T-cell (primary cell): ENCODE measurements around the gene TRAPPC13. TPM values are rescaled to one million over a fixed set of nuclear protein-coding genes. Genes with fewer than 3 reads are reported as not detected.
A peak's percentile ranks its signal among the peaks of the same experiment; 100 is the strongest.
"Not testable (repeated sequence)": the region's sequence is repeated elsewhere in the genome, so short reads cannot be mapped to it uniquely, and the experiment has no call there.

ENCODE experiments used
- ATAC-seq, 4 experiments: fragments of 200-7000 bp in 3 of 4; fragments of 150-1000 bp in 1 of 4; cut with Tn5 transposase; replicated peaks in 1 of 4; 1 replicate in 3 of 4; 2 replicates in 1 of 4; pipeline ENCODE4 v1.10.0; 2021; ENCODE audit warnings: moderate library complexity in 3 of 4, mild to moderate bottlenecking in 2 of 4, moderate number of reproducible peaks in 1 of 4
- CTCF ChIA-PET, 2 donors: fragments of 300-600 bp; sonication (Branson Sonifier 250); formaldehyde crosslinking; loops; one replicate each; lab custom pipeline; 2022; ENCODE audit warnings: antibody characterized with exemption in 2 of 2; lab: Charles Lee
- POLR2A ChIA-PET, 2 donors: fragments of 300-600 bp; sonication (Branson Sonifier 250); formaldehyde crosslinking; loops; one replicate each; lab custom pipeline; 2022; ENCODE audit warnings: antibody characterized with exemption in 2 of 2; lab: Charles Lee
- DNase-seq, 35 experiments: peaks; one replicate each; pipeline versions ENCODE4 v3.0.0 to v3.0.0-alpha.2; 2013 to 2023
- H3K27ac ChIP-seq: one replicate; pipeline ENCODE4 v1.5.1; 2013; ENCODE audit warnings: low read length
- H3K27me3 ChIP-seq, 2 experiments: replicated peaks in 1 of 2; 1 replicate in 1 of 2; 2 replicates in 1 of 2; pipeline versions ENCODE4 v1.6.1 to v1.7.0; 2013; ENCODE audit warnings: low read length in 1 of 2, mixed read lengths in 1 of 2; ENCODE audit not compliant: control insufficient read depth in 2 of 2, insufficient read depth in 2 of 2; ENCODE audit errors: extremely low read depth in 1 of 2
- H3K36me3 ChIP-seq, 2 donors: 1 replicate in 1 of 2; 2 replicates in 1 of 2; pipeline versions ENCODE4 v1.6.1 to v1.7.0; 2013; ENCODE audit warnings: low read length in 1 of 2; ENCODE audit not compliant: control insufficient read depth in 2 of 2, insufficient read depth in 1 of 2; ENCODE audit errors: extremely low read depth in 1 of 2
- H3K4me1 ChIP-seq, 2 experiments: 1 replicate in 1 of 2; 2 replicates in 1 of 2; pipeline versions ENCODE4 v1.6.1 to v1.7.0; 2013; ENCODE audit warnings: low read length in 2 of 2, mixed read lengths in 1 of 2; ENCODE audit not compliant: insufficient read depth in 2 of 2, control insufficient read depth in 1 of 2; ENCODE audit errors: extremely low read depth in 1 of 2
- H3K4me3 ChIP-seq, 2 donors: 1 replicate in 1 of 2; 2 replicates in 1 of 2; pipeline versions ENCODE4 v1.5.1 to v1.7.0; 2013; ENCODE audit warnings: mild to moderate bottlenecking in 2 of 2, low read length in 1 of 2, moderate library complexity in 1 of 2; ENCODE audit not compliant: control insufficient read depth in 1 of 2; ENCODE audit errors: extremely low read depth in 1 of 2
- H3K9me3 ChIP-seq: 2 replicates; pipeline ENCODE4 v1.7.0; 2013
- H3K27ac Mint-ChIP-seq, 2 donors: one replicate each; pipeline ENCODE4 v1.8.0; 2020 to 2021; ENCODE audit warnings: mild to moderate bottlenecking in 2 of 2, mixed read lengths in 2 of 2
- H3K27me3 Mint-ChIP-seq, 2 donors: one replicate each; pipeline ENCODE4 v1.8.0; 2021 to 2022; ENCODE audit warnings: mixed read lengths in 2 of 2
- H3K36me3 Mint-ChIP-seq: one replicate; pipeline ENCODE4 v1.8.0; 2021; ENCODE audit warnings: mixed read lengths
- H3K4me1 Mint-ChIP-seq, 3 donors: one replicate each; pipeline ENCODE4 v1.8.0; 2020 to 2022; ENCODE audit warnings: mixed read lengths in 3 of 3, mild to moderate bottlenecking in 1 of 3
- H3K4me3 Mint-ChIP-seq, 3 donors: one replicate each; pipeline ENCODE4 v1.8.0; 2020 to 2022; ENCODE audit warnings: mild to moderate bottlenecking in 3 of 3, mixed read lengths in 3 of 3, moderate library complexity in 3 of 3
- H3K9me3 Mint-ChIP-seq, 3 donors: one replicate each; pipeline ENCODE4 v1.8.0; 2020 to 2022; ENCODE audit warnings: mixed read lengths in 3 of 3
- whole genome bisulfite sequencing: methylation state at CpG from one replicate; pipeline ENCODE4 v1.1.5; 2013; ENCODE audit warnings: missing lambda C conversion rate; ENCODE audit not compliant: insufficient coverage; 5-methylcytosine and 5-hydroxymethylcytosine counted together
- total RNA-seq, 35 experiments: library from RNA in 6 of 35; stranded (reverse) in 6 of 35; fragments of 120-200 nt in 1 of 35; gene quantifications; one replicate each; pipeline versions ENCODE4 v1.2.1 to v1.2.4 and lab custom pipeline; 2013 to 2026

TRAPPC13 gene
- total RNA-seq, 5 donors from 2014 or later (not counting 1 experiment from before 2014, with no cell fraction given): 14.3 to 19.2 (median 16.5) TPM

- Mint-ChIP-seq H3K9me3 (no peaks in the 10 kb centered on the region), H3K27ac (no peak overlapping the region), H3K36me3 (peaks cover 19% of the 10 kb centered on the region), H3K4me3 (no peak overlapping the region), H3K27me3 (no peaks in the 10 kb centered on the region), H3K4me1 (no peaks in the 10 kb centered on the region)
- ATAC-seq: no peak
- Histone ChIP-seq H3K27me3 (no peaks in the 10 kb centered on the region), H3K4me3 (no peak overlapping the region), H3K27ac (no peak overlapping the region), H3K36me3 (peaks cover 5 to 10% of the 10 kb centered on the region in 2 donors), H3K4me1 (no peaks in the 10 kb centered on the region), H3K9me3 (no peaks in the 10 kb centered on the region)
- no peak for DNase-seq
- ChIA-PET CTCF (no interaction called here), POLR2A (no interaction called here)
- WGBS: no CpG with 5 or more reads among the region's 2 CpGs
Measured at GRCh38 chr5:65654713-65655112, 29.9 kb downstream of the TRAPPC13 start.

GRCh38 chr5:65663804-65664521 is 39.1 kb downstream of the TRAPPC13 start:
- Histone ChIP-seq H3K9me3 (no peaks in the 10 kb centered on the region), H3K27me3 (no peaks in the 10 kb centered on the region), H3K36me3 (peaks cover 0 to 42% of the 10 kb centered on the region in 2 donors), H3K4me1 (no peaks in the 10 kb centered on the region), H3K4me3 (no peak overlapping the region), H3K27ac (no peak overlapping the region)
- Mint-ChIP-seq H3K27me3 (no peaks in the 10 kb centered on the region), H3K9me3 (no peaks in the 10 kb centered on the region), H3K4me1 (peaks cover 4 to 7% (median 4%) of the 10 kb centered on the region in 3 donors), H3K36me3 (peaks cover 28% of the 10 kb centered on the region), H3K4me3 (no peak overlapping the region), H3K27ac (peak overlapping the region; percentile 59 to 69)
- ChIA-PET POLR2A (interaction anchor here in 1 of 2 donors (0.6 kb wide), 1 partner anchor 735 kb away, joined by 3 read pairs; no protein-coding TSS in a partner anchor), CTCF (interaction anchor here in 1 of 2 donors (0.7 to 1.3 kb wide), 2 partner anchors 13 to 56 kb away, joined by 3 to 5 read pairs; no protein-coding TSS in a partner anchor)
- ATAC-seq (no peak), DNase-seq (no peak)
- WGBS: no CpG with 5 or more reads among the region's 1 CpG

- H3K27me3 Mint-ChIP-seq: no peaks in the 10 kb centered on the region
- no peaks in the 10 kb centered on the region for H3K27me3 ChIP-seq
- H3K9me3 ChIP-seq: no peaks in the 10 kb centered on the region
- no peak overlapping the region for H3K27ac ChIP-seq
- no CpG with 5 or more reads among the region's 7 CpGs for WGBS
- H3K4me1 ChIP-seq: no peaks in the 10 kb centered on the region
- peaks cover 38% of the 10 kb centered on the region for H3K36me3 Mint-ChIP-seq
- H3K4me3 ChIP-seq: no peak overlapping the region
- ChIA-PET POLR2A (no interaction called here), CTCF (no interaction called here)
- H3K27ac Mint-ChIP-seq: no peak overlapping the region
- no peak overlapping the region for H3K4me3 Mint-ChIP-seq
- no peaks in the 10 kb centered on the region for H3K9me3 Mint-ChIP-seq
- ATAC-seq: no peak
- H3K36me3 ChIP-seq: peaks cover 4 to 67% of the 10 kb centered on the region in 2 donors
- H3K4me1 Mint-ChIP-seq: peaks cover 3 to 7% (median 3%) of the 10 kb centered on the region in 3 donors
- DNase-seq: no peak
Measured at GRCh38 chr5:65668696-65669095, 43.9 kb downstream of the TRAPPC13 start.

- Histone ChIP-seq H3K27me3 (no peaks in the 10 kb centered on the region), H3K36me3 (peaks cover 5 to 69% of the 10 kb centered on the region in 2 donors), H3K4me3 (no peak overlapping the region), H3K27ac (no peak overlapping the region), H3K9me3 (no peaks in the 10 kb centered on the region), H3K4me1 (no peaks in the 10 kb centered on the region)
- Mint-ChIP-seq H3K36me3 (peaks cover 65% of the 10 kb centered on the region), H3K27me3 (no peaks in the 10 kb centered on the region), H3K4me1 (peaks cover 24 to 26% (median 24%) of the 10 kb centered on the region in 3 donors), H3K4me3 (no peak overlapping the region), H3K9me3 (no peaks in the 10 kb centered on the region), H3K27ac (peak overlapping the region in 1 of 2 donors; percentile 72)
- DNase-seq: no peak
- WGBS: no CpG with 5 or more reads among the region's 1 CpG
- ChIA-PET POLR2A (no interaction called here), CTCF (no interaction called here)
- no peak for ATAC-seq
Measured at GRCh38 chr5:65672796-65673195, 48.0 kb downstream of the TRAPPC13 start.

- no peak overlapping the region for H3K27ac ChIP-seq
- H3K36me3 ChIP-seq: peaks cover 8 to 63% of the 10 kb centered on the region in 2 donors
- Mint-ChIP-seq H3K4me3 (no peak overlapping the region), H3K36me3 (peaks cover 78% of the 10 kb centered on the region), H3K27ac (peak overlapping the region; percentile 50 to 75), H3K4me1 (peaks cover 43 to 46% (median 44%) of the 10 kb centered on the region in 3 donors), H3K27me3 (no peaks in the 10 kb centered on the region), H3K9me3 (no peaks in the 10 kb centered on the region)
- no peak for ATAC-seq
- no peak for DNase-seq
- no peaks in the 10 kb centered on the region for H3K27me3 ChIP-seq
- H3K4me1 ChIP-seq: no peaks in the 10 kb centered on the region
- no peak overlapping the region for H3K4me3 ChIP-seq
- ChIA-PET POLR2A (interaction anchor here in 1 of 2 donors (0.6 kb wide), 1 partner anchor 84 kb away, joined by 3 read pairs; no protein-coding TSS in a partner anchor), CTCF (no interaction called here)
- no peaks in the 10 kb centered on the region for H3K9me3 ChIP-seq
Measured at GRCh38 chr5:65674749-65675148, 49.9 kb downstream of the TRAPPC13 start.

GRCh38 chr5:65676056-65676455 is 51.2 kb downstream of the TRAPPC13 start:
- peaks cover 79% of the 10 kb centered on the region for H3K36me3 Mint-ChIP-seq
- H3K27me3 ChIP-seq, H3K4me1 ChIP-seq, ATAC-seq, H3K9me3 Mint-ChIP-seq, H3K27ac ChIP-seq, DNase-seq, H3K4me3 ChIP-seq, H3K9me3 ChIP-seq, H3K27me3 Mint-ChIP-seq: not testable (repeated sequence)
- peaks cover 8 to 63% of the 10 kb centered on the region in 2 donors for H3K36me3 ChIP-seq
- ChIA-PET POLR2A (interaction anchor here in 1 of 2 donors (0.9 kb wide), 1 partner anchor 9 kb away, joined by 3 read pairs; no protein-coding TSS in a partner anchor), CTCF (interaction anchor here in 1 of 2 donors (0.6 kb wide), 1 partner anchor 1569 kb away, joined by 5 read pairs; no protein-coding TSS in a partner anchor)
- H3K4me3 Mint-ChIP-seq: peak overlapping the region in 1 of 3 donors; percentile 17
- H3K27ac Mint-ChIP-seq: peak overlapping the region; percentile 84 to 85
- WGBS: no CpG with 5 or more reads among the region's 3 CpGs
- H3K4me1 Mint-ChIP-seq: peaks cover 48 to 59% (median 55%) of the 10 kb centered on the region in 3 donors
